Upper lobe of left lung (tissue), 4 donors: Measurements from ENCODE around the gene THAP9.

Experiments used
- CTCF ChIP-seq, 6 experiments: fragments of 450-650 bp in 4 of 6; fragments of 200-600 bp in 2 of 6; sonication (generic) in 2 of 6; IDR thresholded peaks; one replicate each; pipeline ENCODE4 v1.5.1; 2016 to 2019; ENCODE audit warnings: antibody characterized with exemption in 6 of 6
- POLR2A ChIP-seq, 4 donors: fragments of 450-650 bp; IDR thresholded peaks; one replicate each; pipeline ENCODE4 v1.5.1; 2016 to 2017; ENCODE audit warnings: antibody characterized with exemption in 4 of 4, mild to moderate bottlenecking in 2 of 4

DNA sequence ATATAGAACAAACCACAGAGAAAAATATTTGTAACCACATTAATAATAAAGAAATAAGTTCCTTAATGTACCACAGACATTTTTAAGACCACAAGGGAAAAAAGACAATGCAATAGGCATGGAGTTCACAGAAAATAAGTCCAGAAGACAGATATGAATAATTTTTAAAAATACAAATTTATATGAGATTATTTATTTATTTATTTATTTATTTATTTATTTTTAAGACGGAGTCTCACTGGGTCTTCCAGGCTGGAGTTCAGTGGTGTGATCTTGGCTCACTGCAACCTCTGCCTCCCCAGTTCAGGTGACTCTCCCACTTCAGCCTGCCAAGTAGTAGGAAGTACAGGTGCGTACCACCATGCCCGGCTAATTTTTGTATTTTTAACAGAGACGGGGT, 53.7 kb downstream of the THAP9 start:
- no peak for TF ChIP-seq CTCF (IDR thresholded peaks at IDR 0.05)
- TF ChIP-seq POLR2A (IDR thresholded peaks at IDR 0.05) = no peak
